Muscle layer of duodenum (tissue), 2 donors: ENCODE results near the gene SLC22A23.
A peak's percentile ranks its signal among the peaks of the same experiment; 100 is the strongest.

ENCODE experiments used
- H3K27ac ChIP-seq: one replicate; pipeline ENCODE4 v1.7.0; 2013; ENCODE audit warnings: mild to moderate bottlenecking, low read length
- H3K27me3 ChIP-seq: one replicate; pipeline ENCODE4 v1.7.0; 2013; ENCODE audit warnings: low read depth, mild to moderate bottlenecking, control low read depth, low read length
- H3K36me3 ChIP-seq, 2 donors: one replicate each; pipeline ENCODE4 v1.7.0; 2013; ENCODE audit warnings: low read length in 2 of 2, control low read depth in 1 of 2, mild to moderate bottlenecking in 1 of 2; ENCODE audit not compliant: insufficient read depth in 2 of 2, control insufficient read depth in 1 of 2
- H3K4me1 ChIP-seq, 2 donors: one replicate each; pipeline ENCODE4 v1.7.0; 2013; ENCODE audit warnings: low read length in 2 of 2, mild to moderate bottlenecking in 2 of 2, control low read depth in 1 of 2, moderate library complexity in 1 of 2; ENCODE audit not compliant: insufficient read depth in 2 of 2, control insufficient read depth in 1 of 2
- H3K4me3 ChIP-seq, 2 donors: one replicate each; pipeline ENCODE4 v1.7.0; 2013; ENCODE audit warnings: low read length in 2 of 2, low read depth in 1 of 2, mild to moderate bottlenecking in 1 of 2
- H3K9me3 ChIP-seq, 2 donors: one replicate each; pipeline ENCODE4 v1.7.0; 2013; ENCODE audit warnings: low read length in 2 of 2, control low read depth in 1 of 2, mild to moderate bottlenecking in 1 of 2; ENCODE audit not compliant: control insufficient read depth in 1 of 2
- donor health status: healthy.

Gene SLC22A23

DNA sequence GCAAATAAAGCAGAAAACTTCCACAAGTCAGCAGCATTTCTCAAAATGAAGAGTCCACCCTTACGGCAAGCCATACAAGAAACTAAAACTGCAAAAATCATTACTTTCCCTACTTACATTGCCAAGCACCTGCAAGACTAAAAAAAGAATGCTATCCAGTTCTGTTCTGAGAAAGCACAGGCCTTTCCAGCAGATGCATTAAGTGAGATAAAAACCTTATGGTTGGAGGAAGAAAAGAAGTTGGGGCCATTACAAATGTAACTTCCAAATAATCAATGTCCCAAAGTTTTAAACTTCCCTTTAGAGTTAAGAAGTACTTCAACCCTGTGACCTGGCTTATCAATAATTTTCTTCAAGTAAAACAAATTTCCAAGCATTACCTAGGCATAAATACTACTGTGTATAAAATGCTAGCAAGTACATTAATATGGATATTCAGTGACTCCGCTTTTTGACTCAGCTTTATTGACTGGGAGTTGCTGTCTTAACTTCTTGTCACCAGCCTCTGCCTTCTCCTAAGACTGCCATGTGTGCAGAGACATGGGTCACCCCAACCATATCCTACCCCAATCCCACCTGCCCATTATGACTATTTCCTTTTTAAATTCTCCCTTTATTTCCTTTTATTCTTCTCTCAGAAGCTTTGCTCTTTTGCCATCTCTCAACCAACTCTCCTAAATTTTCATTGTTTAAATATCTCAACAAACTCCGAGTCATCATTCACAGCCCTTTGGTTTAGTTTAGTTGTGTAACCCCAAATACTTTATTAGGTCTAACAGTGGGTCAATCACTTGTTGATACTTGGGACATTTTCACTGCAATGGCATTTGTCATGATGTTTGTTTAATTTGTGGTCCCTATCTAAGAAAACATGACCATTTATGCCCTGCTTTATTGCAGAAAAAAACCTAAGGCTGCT is 49.7 kb downstream of the SLC22A23 start:
- H3K4me3 ChIP-seq, result no peak overlapping the region
- H3K36me3 ChIP-seq, result no peaks in the 10 kb centered on the region
- H3K27me3 ChIP-seq, result no peaks in the 10 kb centered on the region
- peaks cover 9 to 17% of the 10 kb centered on the region in 2 donors for H3K4me1 ChIP-seq
- H3K9me3 ChIP-seq, result no peaks in the 10 kb centered on the region
- H3K27ac ChIP-seq, result no peak overlapping the region

DNA sequence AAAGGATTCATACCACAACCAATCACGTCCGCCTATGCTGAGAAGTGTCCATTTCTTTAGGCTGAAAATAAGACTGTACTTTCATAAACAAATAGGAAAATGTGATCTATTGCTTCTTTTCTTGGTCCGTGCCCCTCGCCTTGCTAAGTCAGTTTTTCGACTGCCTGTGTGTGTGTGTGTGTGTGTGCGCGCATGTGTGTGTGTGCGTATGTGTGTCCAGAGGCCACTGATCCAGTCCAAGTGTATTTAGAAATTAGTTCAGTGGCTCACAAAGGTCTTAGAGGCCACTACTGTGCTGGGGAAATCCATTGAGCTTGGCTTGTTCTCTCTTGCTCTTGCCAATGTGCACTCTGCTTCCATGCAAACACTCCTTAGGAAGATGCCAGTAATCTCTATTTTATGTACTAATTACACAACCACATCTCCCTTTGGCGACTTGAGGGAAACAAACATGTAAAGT is 50.5 kb downstream of the SLC22A23 start:
- Histone ChIP-seq H3K4me1 (peaks cover 9 to 17% of the 10 kb centered on the region in 2 donors), H3K36me3 (no peaks in the 10 kb centered on the region), H3K27ac (no peak overlapping the region), H3K9me3 (no peaks in the 10 kb centered on the region), H3K4me3 (no peak overlapping the region), H3K27me3 (no peaks in the 10 kb centered on the region)

DNA sequence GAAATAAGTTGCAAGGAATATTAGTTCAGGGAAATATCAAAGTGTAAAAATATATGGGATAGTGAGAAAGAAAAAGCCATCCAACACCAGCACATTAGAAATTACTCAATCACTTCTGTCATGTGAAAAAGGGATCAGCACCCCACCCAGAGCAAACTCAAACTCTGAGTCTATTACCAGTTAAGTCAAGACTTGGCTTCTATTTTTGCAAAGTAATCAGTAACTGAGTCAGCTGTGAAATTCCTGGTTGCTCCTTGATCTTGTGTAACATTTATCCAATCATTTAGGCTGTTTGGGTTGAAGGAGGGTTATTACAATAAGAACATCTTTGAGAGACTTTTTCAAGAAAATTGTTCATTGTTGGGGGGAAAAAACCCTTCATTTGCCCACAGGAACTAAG is 51.2 kb downstream of the SLC22A23 start:
- Histone ChIP-seq H3K4me1 (peaks cover 9 to 17% of the 10 kb centered on the region in 2 donors), H3K27ac (no peak overlapping the region), H3K9me3 (no peaks in the 10 kb centered on the region), H3K27me3 (no peaks in the 10 kb centered on the region), H3K36me3 (no peaks in the 10 kb centered on the region), H3K4me3 (no peak overlapping the region)

DNA sequence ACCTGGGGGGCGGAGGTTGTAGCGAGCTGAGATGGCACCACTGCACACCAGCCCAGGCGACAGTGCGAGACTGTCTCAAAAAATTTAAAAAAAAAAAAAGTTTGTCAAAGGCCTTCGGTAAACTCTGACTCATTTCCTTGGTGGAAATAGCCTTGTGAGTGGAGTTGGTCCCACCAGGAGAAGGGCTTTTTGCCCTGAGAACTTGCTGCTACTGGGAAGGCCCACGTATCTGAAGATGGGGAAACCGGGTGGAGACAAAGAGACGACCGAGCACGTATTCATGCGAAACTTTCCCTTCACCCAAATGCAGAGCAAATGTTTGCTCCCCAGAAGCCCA is 51.7 kb downstream of the SLC22A23 start:
- Histone ChIP-seq H3K4me1 (peaks cover 9 to 17% of the 10 kb centered on the region in 2 donors), H3K27ac (no peak overlapping the region)

GRCh38 chr6:3403238-3404173 is 53.3 kb downstream of the SLC22A23 start:
- H3K4me3 ChIP-seq, result no peak overlapping the region
- H3K4me1 ChIP-seq, result peaks cover 9 to 17% of the 10 kb centered on the region in 2 donors
- H3K27ac ChIP-seq, result peak overlapping the region; percentile 24
- no peaks in the 10 kb centered on the region for H3K27me3 ChIP-seq
- no peaks in the 10 kb centered on the region for H3K9me3 ChIP-seq
- no peaks in the 10 kb centered on the region for H3K36me3 ChIP-seq

More for the DNA sequence above, 51.7 kb downstream of the SLC22A23 start:
- no peaks in the 10 kb centered on the region for H3K36me3 ChIP-seq
- no peaks in the 10 kb centered on the region for H3K27me3 ChIP-seq
- H3K9me3 ChIP-seq, result no peaks in the 10 kb centered on the region
- H3K4me3 ChIP-seq, result no peak overlapping the region

DNA sequence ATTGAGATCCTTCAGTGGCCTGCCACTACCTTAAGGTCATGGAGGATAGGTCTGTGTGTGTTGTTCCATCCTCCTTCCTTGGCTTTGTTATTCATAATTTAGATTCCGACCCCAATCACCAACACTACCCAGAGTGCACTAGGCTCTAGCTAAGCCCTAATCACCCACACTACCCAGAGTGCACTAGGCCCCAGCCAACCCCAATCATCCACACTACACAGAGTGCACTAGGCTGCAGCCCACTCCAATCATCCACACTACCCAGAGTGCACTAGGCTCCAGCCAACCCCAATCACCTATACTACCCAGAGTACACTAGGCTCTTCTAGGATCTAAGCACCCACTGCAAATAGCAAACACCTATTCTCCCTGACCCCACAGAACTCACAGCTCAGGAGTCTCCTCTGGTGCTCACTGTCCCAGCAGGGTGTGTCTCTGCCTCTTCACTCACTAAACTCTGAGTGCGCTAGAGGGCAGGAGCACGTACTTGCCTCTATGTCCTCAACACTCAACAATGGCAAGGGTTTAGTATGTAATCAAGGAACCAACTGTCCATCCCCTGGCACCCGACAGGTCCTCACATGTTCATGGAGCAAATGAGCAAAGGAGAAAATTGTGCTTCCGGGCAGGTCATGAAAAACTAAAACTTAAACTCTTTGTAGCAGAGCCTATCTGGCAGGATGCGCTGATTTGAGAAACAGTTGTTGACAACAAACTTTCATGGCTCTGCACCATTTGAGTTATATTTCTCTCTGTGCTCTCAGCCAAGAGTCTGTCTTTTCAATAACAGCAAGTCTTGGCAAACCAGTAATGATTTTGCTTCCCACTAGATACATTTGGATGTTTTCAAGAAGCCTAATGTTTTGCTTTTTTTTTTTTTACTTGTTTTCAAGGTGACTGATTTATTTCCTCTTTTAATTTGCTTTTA is 54.3 kb downstream of the SLC22A23 start:
- Histone ChIP-seq H3K4me1 (peaks cover 15 to 23% of the 10 kb centered on the region in 2 donors), H3K36me3 (no peaks in the 10 kb centered on the region), H3K27ac (peak overlapping the region; percentile 12), H3K27me3 (no peaks in the 10 kb centered on the region), H3K9me3 (no peaks in the 10 kb centered on the region), H3K4me3 (no peak overlapping the region)

GRCh38 chr6:3400162-3400561 is 56.7 kb downstream of the SLC22A23 start:
- H3K27ac ChIP-seq, result no peak overlapping the region
- peaks cover 15 to 21% of the 10 kb centered on the region in 2 donors for H3K4me1 ChIP-seq
- H3K27me3 ChIP-seq, result no peaks in the 10 kb centered on the region
- no peaks in the 10 kb centered on the region for H3K9me3 ChIP-seq
- no peak overlapping the region for H3K4me3 ChIP-seq
- H3K36me3 ChIP-seq, result no peaks in the 10 kb centered on the region

DNA sequence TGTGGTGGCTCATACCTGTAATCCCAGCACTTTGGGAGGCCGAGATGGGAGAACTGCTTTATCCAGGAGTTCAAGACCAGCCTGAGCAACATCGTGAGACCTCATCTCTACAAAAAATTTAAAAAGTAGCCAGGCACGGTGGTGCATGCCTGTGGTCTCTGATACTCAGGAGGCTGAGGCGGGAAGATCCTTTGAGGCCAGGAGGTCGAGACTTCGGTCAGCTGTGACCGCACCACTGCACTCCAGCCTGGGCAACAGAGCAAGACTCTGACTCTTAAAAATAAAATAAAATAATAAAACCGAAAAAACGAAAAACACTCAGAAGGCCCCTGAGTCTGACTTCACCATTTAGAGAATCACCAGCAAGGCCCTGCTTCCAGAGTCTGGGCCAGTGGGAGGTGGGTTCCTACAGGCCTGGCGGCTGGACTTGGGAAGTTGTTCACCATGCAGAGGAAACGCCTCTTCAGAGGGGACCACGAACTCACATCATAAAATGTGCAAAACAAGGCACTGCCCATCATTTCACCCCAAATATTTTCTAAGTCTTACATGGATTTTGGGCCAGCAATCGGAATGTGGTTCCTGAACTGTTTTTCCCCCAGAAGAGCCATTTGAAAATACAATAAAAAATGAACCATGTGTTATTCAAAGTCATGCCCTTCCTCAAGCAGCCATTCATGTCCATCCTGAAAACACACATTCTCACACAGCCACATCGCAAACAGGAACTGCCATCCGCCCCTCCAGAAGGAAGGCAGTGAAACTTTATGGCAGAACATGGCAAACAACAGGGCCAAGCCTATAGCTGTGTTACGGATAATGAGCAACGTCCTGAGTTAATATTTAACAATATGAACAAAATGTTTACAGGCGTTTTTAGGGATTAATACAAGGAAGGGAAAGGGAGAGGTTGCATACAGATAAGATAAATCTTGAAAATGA is 57.8 kb downstream of the SLC22A23 start:
- Histone ChIP-seq H3K4me3 (no peak overlapping the region), H3K36me3 (no peaks in the 10 kb centered on the region), H3K27ac (peak overlapping the region; percentile 14), H3K9me3 (no peaks in the 10 kb centered on the region), H3K27me3 (no peaks in the 10 kb centered on the region), H3K4me1 (peaks cover 14 to 16% of the 10 kb centered on the region in 2 donors)

GRCh38 chr6:3398165-3398562 is 58.7 kb downstream of the SLC22A23 start:
- Histone ChIP-seq H3K9me3 (no peaks in the 10 kb centered on the region), H3K4me1 (peaks cover 12 to 16% of the 10 kb centered on the region in 2 donors), H3K27me3 (no peaks in the 10 kb centered on the region), H3K27ac (no peak overlapping the region), H3K4me3 (no peak overlapping the region), H3K36me3 (no peaks in the 10 kb centered on the region)
